Lung (tissue), 12 donors: ENCODE measurements around the gene RBM20. TPM values are rescaled to one million over a fixed set of nuclear protein-coding genes. Genes with fewer than 3 reads are reported as not detected.

Experiments used
- ATAC-seq: fragments of 200-7000 bp; cut with Tn5 transposase; one replicate; pipeline ENCODE4 v1.9.1; 2020; ENCODE audit warnings: moderate number of reproducible peaks; ENCODE audit not compliant: insufficient read depth, low FRiP score
- DNase-seq, 3 donors: peaks; one replicate each; pipeline ENCODE4 v3.0.0-alpha.2; 2013 to 2017
- H3K27ac ChIP-seq, 2 donors: one replicate each; pipeline ENCODE4 v1.5.1; 2013; ENCODE audit warnings: mild to moderate bottlenecking in 2 of 2, moderate library complexity in 2 of 2, control low read depth in 1 of 2, inconsistent platforms in 1 of 2, low read depth in 1 of 2, low read length in 1 of 2
- H3K27me3 ChIP-seq, 3 donors: one replicate each; pipeline ENCODE4 v1.5.1; 2013; ENCODE audit warnings: low read length in 2 of 3; ENCODE audit not compliant: control insufficient read depth in 3 of 3, insufficient read depth in 3 of 3
- H3K36me3 ChIP-seq, 4 donors: one replicate each; pipeline ENCODE4 v1.5.1; 2013; ENCODE audit warnings: low read length in 4 of 4, mild to moderate bottlenecking in 1 of 4, moderate library complexity in 1 of 4; ENCODE audit not compliant: control insufficient read depth in 4 of 4, insufficient read depth in 4 of 4
- H3K4me1 ChIP-seq, 5 donors: one replicate each; pipeline ENCODE4 v1.5.1; 2013; ENCODE audit warnings: low read length in 5 of 5, mild to moderate bottlenecking in 2 of 5, moderate library complexity in 1 of 5; ENCODE audit not compliant: control insufficient read depth in 5 of 5, insufficient read depth in 5 of 5
- H3K4me3 ChIP-seq: one replicate; pipeline ENCODE4 v1.5.1; 2013; ENCODE audit warnings: mild to moderate bottlenecking, control low read depth, moderate library complexity
- H3K9ac ChIP-seq, 2 donors: one replicate each; pipeline ENCODE4 v1.5.1; 2013; ENCODE audit warnings: low read length in 2 of 2, control low read depth in 1 of 2; ENCODE audit not compliant: insufficient read depth in 1 of 2
- H3K9me3 ChIP-seq, 4 donors: one replicate each; pipeline ENCODE4 v1.5.1; 2013; ENCODE audit warnings: low read length in 3 of 4, mild to moderate bottlenecking in 1 of 4, moderate library complexity in 1 of 4; ENCODE audit not compliant: control insufficient read depth in 4 of 4, insufficient read depth in 3 of 4
- CTCF ChIP-seq: IDR thresholded peaks from 2 replicates; pipeline ENCODE4 v1.5.1; 2012; ENCODE audit warnings: mild to moderate bottlenecking; ENCODE audit errors: control extremely low read depth, extremely low read depth
- WGBS, 2 donors: extraction: QIAGEN DNeasy Blood & Tissue Kit; methylation state at CpG; one replicate each; pipeline ENCODE4 v1.1.7; 2013; 5-methylcytosine and 5-hydroxymethylcytosine counted together
- polyA plus RNA-seq, 2 donors: library from polyadenylated mRNA; stranded (reverse); fragments of 200-250 nt; gene quantifications; one replicate each; pipeline ENCODE4 v1.2.1, GENCODE V29; 2013
- total RNA-seq, 2 donors: library from RNA; depleted of rRNA in 1 of 2; stranded (reverse); fragments of >200 nt in 1 of 2; gene quantifications; one replicate each; pipeline ENCODE4 v1.2.1, GENCODE V29; 2014 to 2021
- donor health status: control.
- donor health status: control.
- donor health status: Bipolar disorder and iron deficiency.
- donor health status: healthy.
- donor health status: DM: yes; HTN: yes; CAD: no.

The RBM20 gene
- total and polyA plus RNA-seq, 4 donors: 0.25 to 3.3 (median 0.66) TPM

GRCh38 chr10:110651044-110651958, 7.2 kb downstream of the RBM20 start:
- peak overlapping the region in 1 of 2 donors; percentile 73 for H3K27ac ChIP-seq
- DNase-seq: no peak
- H3K4me3 ChIP-seq: no peak overlapping the region
- peaks cover 0 to 1% (median 0%) of the 10 kb centered on the region in 4 donors for H3K9me3 ChIP-seq
- no peak for ATAC-seq
- H3K27me3 ChIP-seq: peaks cover 0 to 56% (median 23%) of the 10 kb centered on the region in 3 donors
- peaks cover 0 to 17% (median 0%) of the 10 kb centered on the region in 5 donors for H3K4me1 ChIP-seq
- no peak for TF ChIP-seq CTCF
- H3K36me3 ChIP-seq: no peaks in the 10 kb centered on the region
- H3K9ac ChIP-seq: no peak overlapping the region
- WGBS, 2 donors: 23 to 45% methylated on average over 12 of the region's 12 CpGs

DNA sequence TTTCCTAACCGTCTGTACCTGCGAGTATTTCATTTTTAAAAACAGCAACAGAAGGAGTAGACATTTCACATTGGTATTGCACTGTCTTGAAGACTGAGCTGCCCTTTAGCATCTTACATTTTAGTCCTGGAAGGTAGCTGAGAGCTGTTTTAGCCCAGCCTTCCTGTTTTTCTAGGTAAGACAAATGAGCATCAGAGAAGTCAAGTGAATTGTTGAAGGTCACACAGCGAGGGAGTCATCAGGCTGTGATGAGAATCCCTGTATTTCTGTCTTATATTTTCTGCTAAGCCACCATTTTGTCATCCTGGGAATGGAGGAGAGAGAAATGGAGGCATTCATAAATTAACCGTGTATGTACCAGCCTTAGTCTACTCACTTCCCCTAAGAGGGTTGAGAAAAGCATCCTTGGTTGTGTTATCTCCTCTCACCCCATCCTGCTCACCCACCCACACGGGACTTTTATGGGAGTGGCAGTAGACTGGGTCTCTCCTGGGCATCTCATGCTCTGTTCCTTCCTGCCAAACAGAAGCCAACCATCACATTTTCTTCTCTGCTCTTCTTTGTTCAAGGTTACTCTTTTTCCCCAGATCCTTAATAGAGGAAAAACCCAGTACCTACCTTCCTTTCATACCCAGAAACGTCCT, 8.5 kb downstream of the RBM20 start:
- Histone ChIP-seq H3K9me3 (peaks cover 0 to 1% (median 0%) of the 10 kb centered on the region in 4 donors), H3K27ac (peak overlapping the region in 1 of 2 donors; percentile 24), H3K4me1 (peaks cover 0 to 17% (median 0%) of the 10 kb centered on the region in 5 donors), H3K4me3 (no peak overlapping the region), H3K9ac (no peak overlapping the region), H3K27me3 (peaks cover 0 to 47% (median 13%) of the 10 kb centered on the region in 3 donors), H3K36me3 (no peaks in the 10 kb centered on the region)
- DNase-seq (no peak), ATAC-seq (no peak)
- TF ChIP-seq CTCF: no peak
- WGBS, 2 donors: 78 to 83% methylated on average over 6 of the region's 6 CpGs

DNA sequence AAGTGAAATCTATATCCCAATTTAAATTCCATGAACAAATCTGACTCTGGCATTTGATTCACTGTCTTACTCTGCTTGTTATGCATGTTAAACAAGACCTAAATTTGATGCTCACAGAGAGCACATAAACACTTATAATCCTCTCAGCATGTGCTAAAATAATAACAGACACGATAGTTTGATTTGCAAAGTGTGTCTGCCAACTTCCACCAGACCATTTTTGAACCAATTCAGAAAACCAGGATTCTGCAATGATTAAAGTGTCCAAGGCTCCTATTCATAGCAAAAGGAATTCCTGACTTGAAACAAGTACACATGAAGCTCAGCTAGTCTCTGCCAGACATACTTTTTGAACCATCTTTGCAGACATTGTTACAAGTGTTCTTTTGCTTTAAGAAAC, 11.2 kb downstream of the RBM20 start:
- WGBS, 2 donors: 37 to 83% methylated on average over 1 of the region's 1 CpG
- Histone ChIP-seq H3K27me3 (peaks cover 0 to 33% (median 3%) of the 10 kb centered on the region in 3 donors), H3K9me3 (peaks cover 0 to 1% (median 0%) of the 10 kb centered on the region in 4 donors), H3K9ac (no peak overlapping the region), H3K4me3 (no peak overlapping the region), H3K36me3 (no peaks in the 10 kb centered on the region), H3K4me1 (peaks cover 0 to 9% (median 0%) of the 10 kb centered on the region in 5 donors), H3K27ac (no peak overlapping the region)
- no peak for TF ChIP-seq CTCF
- DNase-seq (no peak), ATAC-seq (no peak)
